Urothelium cell line (cell line): Measurements from ENCODE around the gene TSLP.

Experiments used
- DNase-seq: peaks from one replicate; pipeline ENCODE4 v3.0.0; 2011; ENCODE audit warnings: low spot score, mixed read lengths
- FAIRE-seq: peaks from 2 replicates; lab custom pipeline; 2011; peaks lifted over from hg19 to GRCh38; lab: Jason Lieb, UNC

Gene TSLP

GRCh38 chr5:111095982-111096381, 24.5 kb downstream of the TSLP start:
- FAIRE-seq (no peak), DNase-seq (no peak)

GRCh38 chr5:111099058-111099778, 27.7 kb downstream of the TSLP start:
- no peak for FAIRE-seq
- no peak for DNase-seq

DNA sequence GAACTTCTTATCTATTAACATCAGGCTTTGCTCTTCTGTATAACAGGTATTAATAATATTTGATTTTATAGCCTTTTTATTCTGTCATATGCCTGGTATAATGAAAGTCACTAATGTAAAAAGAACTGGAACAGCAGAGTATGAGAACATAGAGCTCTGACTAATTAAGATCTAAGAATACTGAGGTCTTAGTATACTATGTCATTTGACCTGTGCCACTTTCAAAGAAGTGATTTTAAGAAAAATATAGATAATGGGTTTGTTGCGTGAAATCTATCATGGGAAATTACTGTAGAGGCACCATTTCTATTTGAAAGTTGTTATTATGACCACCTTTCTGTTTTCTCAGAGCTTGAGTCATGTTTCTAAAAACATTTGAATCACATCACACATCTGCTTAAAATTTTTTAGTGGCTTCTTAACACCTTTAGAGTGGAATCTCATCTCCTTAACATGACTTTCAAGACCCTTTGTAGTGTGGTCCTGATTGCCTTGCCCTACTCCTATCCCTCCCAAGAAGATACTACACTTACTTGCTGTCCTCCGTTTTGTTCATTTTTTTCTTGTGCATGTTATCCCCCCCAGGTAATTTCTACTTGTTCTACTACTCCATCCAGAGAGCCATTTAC, 34.9 kb downstream of the TSLP start:
- FAIRE-seq, result no peak

GRCh38 chr5:111107371-111107770, 35.9 kb downstream of the TSLP start:
- DNase-seq (no peak), FAIRE-seq (no peak)

More for the DNA sequence above, 34.9 kb downstream of the TSLP start:
- no peak for DNase-seq

DNA sequence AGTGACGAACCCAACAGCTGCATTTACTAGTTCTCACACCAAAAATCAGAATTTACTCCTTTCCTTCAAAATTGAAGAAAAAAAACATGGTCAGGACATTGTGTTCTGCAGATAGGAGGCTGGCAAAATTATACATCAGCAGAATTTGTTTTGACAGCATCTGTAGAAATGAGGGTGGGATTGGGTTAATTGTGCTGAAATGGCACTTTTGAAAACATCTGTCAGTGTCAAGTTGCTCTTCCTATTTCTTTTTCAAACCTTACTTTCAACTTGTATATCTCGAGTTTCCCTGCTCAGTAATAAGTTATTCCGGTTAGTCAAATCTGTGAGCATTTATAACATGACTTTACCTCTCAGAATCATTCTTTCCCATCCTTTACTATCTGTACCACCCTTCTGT, 40.4 kb downstream of the TSLP start:
- DNase-seq (no peak), FAIRE-seq (no peak)

- FAIRE-seq (no peak), DNase-seq (no peak)
Measured at GRCh38 chr5:111113678-111114077, 42.2 kb downstream of the TSLP start.

DNA sequence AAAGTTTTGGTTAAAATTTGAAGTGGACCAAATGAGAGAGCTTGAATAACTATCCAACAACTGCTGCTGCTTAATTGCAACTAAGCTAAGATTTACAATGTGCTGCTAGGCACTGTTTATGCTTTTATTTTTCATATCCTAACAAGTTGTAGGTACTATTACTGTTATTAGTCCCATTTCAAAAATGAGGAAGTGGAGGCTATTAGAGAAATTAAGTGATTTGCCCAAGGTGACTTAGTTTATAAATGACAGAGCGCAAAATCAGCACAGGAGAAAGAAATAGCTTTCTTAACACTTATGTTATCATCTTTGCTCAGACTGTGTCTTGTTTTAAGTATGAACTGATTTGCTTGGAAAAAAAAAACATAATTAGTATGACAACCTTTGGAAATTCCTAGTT, 43.7 kb downstream of the TSLP start:
- FAIRE-seq (no peak), DNase-seq (no peak)

DNA sequence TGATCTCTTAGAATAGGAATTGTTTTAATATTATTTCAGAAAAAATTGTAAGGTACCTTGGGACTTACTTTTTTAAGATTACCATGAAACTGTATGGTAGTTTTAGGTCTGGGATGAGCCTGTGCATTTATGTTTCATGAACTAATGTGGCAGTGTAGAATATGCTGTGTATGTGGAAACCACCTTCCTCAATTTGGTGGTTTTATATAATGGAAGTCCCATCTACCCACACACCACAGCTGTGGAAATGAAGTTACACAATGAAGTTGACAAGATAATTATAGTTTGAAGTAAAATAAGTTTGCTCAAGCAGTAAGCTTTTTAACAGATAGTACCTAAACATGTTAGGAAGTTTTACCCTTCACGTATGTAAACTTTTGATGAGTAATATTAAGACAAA, 45.0 kb downstream of the TSLP start:
- no peak for FAIRE-seq

DNA sequence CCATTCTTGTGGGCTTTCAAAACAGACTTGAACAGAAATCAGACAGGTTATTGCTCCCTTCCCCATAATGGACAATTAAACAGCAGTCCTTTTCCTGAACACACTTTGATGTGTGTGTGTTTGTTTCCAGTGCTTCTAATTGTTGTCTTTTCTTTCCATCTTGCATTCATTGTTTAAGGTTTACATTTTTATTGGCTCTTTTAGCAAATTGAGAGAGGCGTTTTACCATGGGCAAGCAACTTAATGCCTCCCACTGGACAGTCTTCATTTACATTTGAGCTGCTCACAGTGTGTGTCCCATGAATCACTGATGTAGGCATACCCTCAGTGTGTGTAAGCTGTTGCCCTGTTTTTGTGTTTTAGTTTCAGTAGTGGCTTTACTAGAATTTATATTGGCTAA, 45.6 kb downstream of the TSLP start:
- FAIRE-seq (no peak), DNase-seq (no peak)

More for the DNA sequence above, 45.0 kb downstream of the TSLP start:
- no peak for DNase-seq

DNA sequence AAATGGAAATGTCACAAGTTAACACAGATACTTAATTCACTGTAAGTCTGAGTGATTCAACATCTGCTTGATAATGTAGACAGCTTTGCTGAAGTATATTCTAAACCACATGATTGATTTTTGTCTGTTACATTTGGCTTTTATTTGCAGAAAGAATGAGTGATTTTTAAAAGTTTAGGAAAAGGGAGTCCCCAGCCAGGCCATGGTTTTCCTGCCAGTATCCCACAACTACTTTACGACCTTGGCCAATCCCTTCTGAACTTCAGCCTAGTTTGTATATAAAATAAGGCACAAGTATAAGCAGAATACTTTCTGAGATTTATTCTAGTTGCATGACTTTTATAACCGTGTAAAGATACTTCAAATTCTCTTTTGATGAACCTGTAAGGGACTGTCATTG, 47.7 kb downstream of the TSLP start:
- FAIRE-seq (no peak), DNase-seq (no peak)

- FAIRE-seq (no peak), DNase-seq (no peak)
Measured at GRCh38 chr5:111119856-111120255, 48.3 kb downstream of the TSLP start.

GRCh38 chr5:111120911-111121310, 49.4 kb downstream of the TSLP start:
- no peak for DNase-seq
- no peak for FAIRE-seq

- no peak for DNase-seq
- no peak for FAIRE-seq
Measured at GRCh38 chr5:111121926-111122325, 50.4 kb downstream of the TSLP start.

- FAIRE-seq, result no peak
- DNase-seq, result no peak
Measured at GRCh38 chr5:111122398-111122797, 50.9 kb downstream of the TSLP start.

DNA sequence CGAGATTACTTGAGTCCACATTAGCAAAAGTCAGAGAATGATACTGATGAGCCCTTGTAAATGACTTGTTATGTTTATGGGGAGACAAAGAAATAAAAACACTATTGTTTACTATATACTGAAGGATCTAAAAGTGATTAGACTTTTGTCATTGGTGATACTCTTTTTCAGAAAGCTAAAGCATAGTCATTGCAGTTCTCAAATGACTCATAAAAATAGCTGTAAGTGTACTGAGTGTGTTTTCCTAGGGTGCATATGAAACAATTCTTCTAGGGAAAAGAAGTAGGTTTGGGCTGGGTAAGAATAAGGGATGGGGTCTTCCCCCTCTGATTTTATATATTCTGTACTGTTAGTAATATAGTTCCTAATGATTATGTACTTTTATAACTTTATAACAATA, 53.3 kb downstream of the TSLP start:
- FAIRE-seq (no peak), DNase-seq (no peak)

GRCh38 chr5:111126896-111127295, 55.4 kb downstream of the TSLP start:
- no peak for DNase-seq
- no peak for FAIRE-seq
